ENCODE data around the gene GNB3. TPM values are rescaled to one million over a fixed set of nuclear protein-coding genes. Genes with fewer than 3 reads are reported as not detected.
"Not testable (repeated sequence)": the region's sequence is repeated elsewhere in the genome, so short reads cannot be mapped to it uniquely, and the experiment has no call there.

Gene GNB3
- total RNA-seq, 1 donor from 2014 or later, result 1.2 TPM

DNA sequence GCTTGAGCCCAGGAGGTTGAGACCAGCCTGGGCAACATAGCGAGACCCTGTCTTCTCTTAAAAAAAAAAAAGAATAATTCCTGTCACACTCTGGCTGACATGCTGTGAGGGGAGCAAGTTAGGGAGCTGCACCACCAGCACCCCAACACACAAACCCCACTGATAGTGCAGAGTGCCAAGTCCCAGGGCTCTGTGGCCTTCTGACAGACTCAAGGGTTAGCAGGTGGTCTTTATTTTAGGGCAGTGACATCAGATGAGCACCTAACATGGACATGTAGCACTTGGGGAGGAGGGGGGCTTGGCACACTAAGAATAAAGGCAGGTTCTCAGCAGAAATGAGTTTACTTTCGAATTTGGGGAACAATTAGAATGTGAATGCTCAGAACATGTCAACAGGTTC lies 18.1 kb downstream of the GNB3 start:
- no peak for DNase-seq (ENCODE audit: low spot score)

DNA sequence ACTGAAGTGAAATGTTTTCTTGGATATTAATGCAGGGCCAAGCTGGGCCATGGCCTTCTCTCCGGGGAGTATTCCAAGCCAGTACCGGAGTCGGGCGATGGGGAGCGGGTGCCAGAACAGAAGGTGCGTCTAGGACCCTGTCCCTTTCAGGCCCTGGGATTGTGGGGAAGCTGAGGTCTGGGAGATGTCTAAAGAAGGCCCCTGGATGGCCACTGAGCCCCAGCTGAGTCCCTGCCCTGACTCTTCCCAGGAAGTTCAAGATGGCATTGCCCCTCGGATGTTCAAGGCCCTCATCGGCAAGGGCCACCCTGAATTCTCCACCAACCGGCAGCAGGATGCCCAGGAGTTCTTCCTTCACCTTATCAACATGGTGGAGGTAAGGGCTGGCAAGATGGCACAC lies 19.4 kb downstream of the GNB3 start:
- DNase-seq (ENCODE audit: low spot score), result no peak

DNA sequence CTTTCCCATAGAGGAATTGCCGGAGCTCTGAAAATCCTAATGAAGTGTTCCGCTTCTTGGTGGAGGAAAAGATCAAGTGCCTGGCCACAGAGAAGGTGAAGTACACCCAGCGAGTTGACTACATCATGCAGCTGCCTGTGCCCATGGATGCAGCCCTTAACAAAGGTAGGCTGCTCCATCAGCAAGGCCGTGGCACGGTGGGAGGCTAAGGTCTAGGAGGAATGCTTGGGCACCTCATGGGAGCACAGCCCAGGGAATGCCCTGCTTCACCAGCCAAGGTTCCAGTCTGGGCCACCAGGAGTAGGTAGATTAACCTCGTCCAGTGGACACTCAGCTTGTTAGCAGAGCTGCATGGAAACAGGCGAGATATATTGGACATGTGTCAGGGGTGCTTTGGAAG lies 20.2 kb downstream of the GNB3 start:
- no peak for DNase-seq (ENCODE audit: low spot score)

- DNase-seq (ENCODE audit: low spot score), result no peak
Measured at GRCh38 chr12:6861391-6861790, 20.7 kb downstream of the GNB3 start.

DNA sequence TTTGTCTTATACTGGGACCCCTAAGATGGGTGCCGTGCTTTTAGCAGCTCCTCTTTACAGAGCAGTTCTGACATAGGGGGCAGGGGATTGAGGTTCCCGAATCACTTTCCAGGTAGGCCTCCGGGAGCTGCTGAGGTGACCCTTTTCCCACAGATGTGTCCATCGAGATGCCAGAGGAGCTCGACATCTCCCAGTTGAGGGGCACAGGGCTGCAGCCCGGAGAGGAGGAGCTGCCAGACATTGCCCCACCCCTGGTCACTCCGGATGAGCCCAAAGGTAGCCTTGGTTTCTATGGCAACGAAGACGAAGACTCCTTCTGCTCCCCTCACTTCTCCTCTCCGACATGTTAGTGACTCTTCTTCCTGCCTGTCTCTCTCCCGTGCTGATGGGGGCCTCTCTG lies 22.3 kb downstream of the GNB3 start:
- no peak for DNase-seq (ENCODE audit: low spot score)

GRCh38 chr12:6863586-6864321 lies 23.0 kb downstream of the GNB3 start:
- no peak for DNase-seq (ENCODE audit: low spot score)

GRCh38 chr12:6865307-6865706 lies 24.6 kb downstream of the GNB3 start:
- not testable (repeated sequence) for DNase-seq (ENCODE audit: low spot score)

- DNase-seq (ENCODE audit: low spot score), result no peak
Measured at GRCh38 chr12:6866163-6866919, 25.6 kb downstream of the GNB3 start.

DNA sequence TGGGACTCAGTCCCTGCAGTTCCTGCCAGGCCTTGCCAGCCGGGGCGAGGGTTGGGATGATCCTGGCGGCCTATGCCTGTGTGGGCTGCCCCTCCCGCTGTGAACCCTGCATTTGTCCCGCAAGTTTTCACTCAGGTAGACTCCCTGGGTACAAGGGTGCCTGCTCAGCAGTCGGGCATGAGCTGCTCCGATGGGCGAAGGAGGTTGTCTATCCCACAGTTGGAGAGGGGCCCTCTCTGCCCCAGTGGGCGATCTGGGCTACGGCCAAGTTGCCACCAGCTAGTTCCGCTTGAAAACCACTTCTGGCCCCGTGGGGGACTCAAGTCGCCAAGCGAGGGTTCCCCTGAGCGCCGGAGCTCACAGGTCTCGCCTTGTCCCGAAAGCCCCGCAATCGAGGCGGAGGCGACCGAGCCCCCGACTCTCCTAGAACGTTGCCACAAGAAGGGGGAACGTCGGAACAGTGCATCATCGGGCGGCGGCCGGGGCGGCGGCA lies 26.2 kb downstream of the GNB3 start:
- no peak for DNase-seq (ENCODE audit: low spot score)

DNA sequence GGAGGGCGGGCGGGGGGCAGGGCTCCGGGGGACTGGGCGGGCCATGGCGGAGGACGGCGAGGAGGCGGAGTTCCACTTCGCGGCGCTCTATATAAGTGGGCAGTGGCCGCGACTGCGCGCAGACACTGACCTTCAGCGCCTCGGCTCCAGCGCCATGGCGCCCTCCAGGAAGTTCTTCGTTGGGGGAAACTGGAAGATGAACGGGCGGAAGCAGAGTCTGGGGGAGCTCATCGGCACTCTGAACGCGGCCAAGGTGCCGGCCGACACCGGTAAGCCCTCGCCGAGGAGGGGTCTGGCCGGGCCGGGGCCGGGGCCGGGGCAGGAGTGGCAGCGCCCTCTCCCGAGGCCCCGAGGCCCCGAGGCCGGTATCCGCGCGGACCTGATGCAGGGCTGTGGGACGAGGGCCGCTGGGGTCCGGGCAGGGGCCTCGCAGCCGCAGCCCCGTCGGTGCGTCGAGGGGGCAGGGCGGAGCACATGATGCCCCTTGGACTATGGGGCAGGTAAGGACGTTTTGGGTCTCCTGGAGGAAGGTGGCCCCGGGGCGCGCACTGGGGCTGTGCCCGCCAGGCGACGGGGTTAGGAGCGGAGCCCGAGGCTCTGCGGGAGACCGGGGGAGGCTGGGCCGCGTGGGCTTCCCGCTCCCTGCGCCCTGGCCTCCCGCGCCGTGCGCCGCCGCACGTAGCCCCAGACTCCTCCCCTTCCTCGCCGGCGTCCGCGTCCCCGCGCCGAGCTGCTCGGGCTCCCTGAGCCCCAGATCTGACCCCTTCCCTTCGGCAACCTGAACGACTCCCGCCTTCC lies 26.9 kb downstream of the GNB3 start, which contains the start of gene TPI1:
Gene TPI1, plus strand, starts transcription at position 119 of the 798 bp plus-strand sequence. Its CDS starts 36 bp downstream, at position 155.
- DNase-seq (ENCODE audit: low spot score), result peak; percentile 96

GRCh38 chr12:6868211-6869048 lies 27.7 kb downstream of the GNB3 start:
- DNase-seq (ENCODE audit: low spot score), result no peak

GRCh38 chr12:6869049-6870021 lies 28.6 kb downstream of the GNB3 start:
- no peak for DNase-seq (ENCODE audit: low spot score)

DNA sequence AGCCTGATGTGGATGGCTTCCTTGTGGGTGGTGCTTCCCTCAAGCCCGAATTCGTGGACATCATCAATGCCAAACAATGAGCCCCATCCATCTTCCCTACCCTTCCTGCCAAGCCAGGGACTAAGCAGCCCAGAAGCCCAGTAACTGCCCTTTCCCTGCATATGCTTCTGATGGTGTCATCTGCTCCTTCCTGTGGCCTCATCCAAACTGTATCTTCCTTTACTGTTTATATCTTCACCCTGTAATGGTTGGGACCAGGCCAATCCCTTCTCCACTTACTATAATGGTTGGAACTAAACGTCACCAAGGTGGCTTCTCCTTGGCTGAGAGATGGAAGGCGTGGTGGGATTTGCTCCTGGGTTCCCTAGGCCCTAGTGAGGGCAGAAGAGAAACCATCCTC lies 29.6 kb downstream of the GNB3 start:
- not testable (repeated sequence) for DNase-seq (ENCODE audit: low spot score)

DNA sequence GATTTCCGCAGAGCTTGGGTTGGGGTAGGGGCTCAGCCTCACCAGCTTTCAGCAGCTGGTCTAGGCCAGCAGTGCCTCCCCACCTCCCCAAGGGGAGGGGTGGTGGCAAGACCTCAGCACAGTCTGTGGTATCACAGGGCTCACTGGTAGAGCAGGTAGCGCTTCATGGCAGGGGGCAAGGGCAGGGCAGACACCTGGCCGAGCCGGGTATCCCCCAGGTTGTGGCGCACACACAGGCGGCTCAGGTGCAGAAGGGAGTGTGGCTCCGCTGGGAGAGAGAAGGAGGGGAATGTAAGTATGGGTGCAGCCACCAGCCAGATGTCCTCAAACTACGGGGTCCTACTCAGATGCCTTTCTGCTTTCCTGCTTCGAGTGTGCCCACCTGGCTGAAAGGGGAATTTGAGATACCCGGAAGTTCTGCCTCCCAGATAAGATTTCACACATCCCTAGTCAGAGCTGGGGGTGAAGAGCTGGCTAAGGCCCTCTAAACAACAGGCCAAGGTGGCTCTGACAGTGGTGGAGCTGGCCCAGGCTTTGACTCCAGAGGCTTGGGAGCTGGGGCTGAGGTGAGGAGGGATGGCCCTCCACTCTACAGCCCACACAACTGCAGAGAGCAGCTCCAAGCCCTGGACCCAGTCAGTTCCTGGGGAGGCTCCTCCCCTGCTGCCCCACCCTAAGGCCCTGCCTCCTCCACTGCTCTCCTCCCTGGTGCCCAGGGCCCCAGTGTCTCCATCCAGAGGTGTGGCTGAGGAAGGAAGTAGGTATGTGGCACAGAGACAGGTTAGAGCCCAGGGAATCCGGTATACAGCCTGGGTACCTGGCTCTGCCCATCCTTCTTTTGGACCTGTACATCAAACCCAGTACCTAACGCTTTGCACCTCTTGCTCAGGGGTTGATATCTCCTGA lies 30.6 kb downstream of the GNB3 start:
- no peak for DNase-seq (ENCODE audit: low spot score)

DNA sequence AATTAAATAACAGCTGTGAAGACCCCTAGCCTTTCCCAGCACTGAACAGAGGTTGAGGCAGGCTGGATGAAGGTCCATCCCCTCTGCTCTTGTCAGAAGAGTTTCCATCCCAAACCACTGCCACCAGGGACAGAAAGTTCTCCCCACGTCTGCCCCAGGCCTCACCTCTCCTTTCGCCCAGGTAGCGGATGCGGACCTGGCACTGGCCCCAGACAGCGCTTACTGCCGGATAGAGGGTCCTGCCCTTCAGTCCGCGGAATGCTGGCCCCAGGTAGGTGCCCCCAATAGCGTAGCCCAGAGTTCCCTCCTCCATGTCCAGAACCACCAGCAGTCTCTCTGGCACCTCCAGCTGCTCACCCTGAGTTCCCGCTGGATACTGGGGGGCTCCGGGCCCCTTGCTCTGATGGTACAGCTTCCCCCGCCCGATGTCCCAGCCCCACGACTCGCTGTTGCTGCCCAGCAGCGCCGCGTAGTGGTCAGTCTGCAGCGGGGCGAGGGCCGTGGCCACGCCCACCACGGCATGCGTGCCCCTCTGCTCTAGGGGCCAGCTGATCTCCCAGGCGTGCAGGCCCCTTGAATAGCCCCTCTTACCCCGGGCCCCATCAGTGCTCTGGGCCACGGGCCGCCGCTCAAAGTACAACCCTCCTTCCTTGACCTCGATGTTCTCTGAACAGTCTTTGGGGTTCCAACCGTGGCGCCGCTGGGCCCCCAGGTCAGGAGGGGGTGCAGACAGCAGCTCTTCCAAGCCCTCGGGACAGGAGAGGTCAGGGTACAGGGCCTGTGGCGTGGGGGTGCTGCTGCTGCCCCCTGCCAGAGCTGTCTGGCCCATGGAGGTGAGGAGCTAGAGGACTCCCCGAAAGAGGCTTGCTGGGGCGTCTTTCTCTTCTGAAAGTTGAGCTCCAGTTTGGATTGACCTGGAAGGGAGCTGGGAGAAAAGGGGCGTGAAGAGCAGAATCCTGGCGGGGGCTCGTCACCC lies 31.6 kb downstream of the GNB3 start:
- peak; percentile 93 for DNase-seq (ENCODE audit: low spot score)

- DNase-seq (ENCODE audit: low spot score), result peak; percentile 99
Measured at GRCh38 chr12:6873094-6874014, 32.6 kb downstream of the GNB3 start, which contains the start of gene SPSB2. SPSB2 (minus strand) TSS chr12:6873303; CDS start chr12:6872901, 402 bp downstream.

Measured in mesenteric fat pad (tissue), 1 donor.